HL-60 (cell line): Measurements from ENCODE around the gene COMP.

ENCODE experiments used
- DNase-seq, 2 experiments: peaks; one replicate each; pipeline ENCODE4 v3.0.0-alpha.2; 2010 to 2020; ENCODE audit warnings: low read depth in 1 of 2, low spot score in 1 of 2
- H3K27ac ChIP-seq: fragments of 250-450 bp; sonication (Bioruptor Pico); replicated peaks from 2 replicates; pipeline ENCODE4 v1.5.1; 2020; ENCODE audit warnings: mild to moderate bottlenecking, moderate library complexity
- H3K27me3 ChIP-seq: fragments of 250-450 bp; sonication (Bioruptor Pico); 2 replicates; pipeline ENCODE4 v1.5.1; 2021; ENCODE audit warnings: mild to moderate bottlenecking, moderate library complexity; ENCODE audit not compliant: insufficient read depth, poor library complexity, severe bottlenecking
- H3K4me3 ChIP-seq: replicated peaks from 2 replicates; pipeline ENCODE4 v1.5.1; 2011; ENCODE audit warnings: mild to moderate bottlenecking, control low read depth, low read length; ENCODE audit not compliant: insufficient read depth
- GABPA ChIP-seq: IDR thresholded peaks from 2 replicates; pipeline ENCODE4 v1.6.1; 2012; ENCODE audit warnings: low read depth
- POLR2AphosphoS5 ChIP-seq: IDR thresholded peaks from 2 replicates; pipeline ENCODE4 v1.6.1; 2012; ENCODE audit warnings: low read depth
- SPI1 ChIP-seq: IDR thresholded peaks from 2 replicates; pipeline ENCODE4 v1.6.1; 2012; ENCODE audit warnings: low read depth, mild to moderate bottlenecking, borderline replicate concordance
- long read RNA-seq: library from polyadenylated mRNA; unstranded; transcript quantifications from one replicate; pipeline ENCODE4 v2.0.0, GENCODE V29; 2020
- TF ChIP-seq, protein P1 (sequence below): IDR thresholded peaks from 2 replicates; pipeline ENCODE4 v1.6.1; 2012; ENCODE audit warnings: low read depth; ENCODE audit not compliant: insufficient replicate concordance
- TF ChIP-seq, protein P2 (sequence below): IDR thresholded peaks from one replicate; pipeline ENCODE4 v1.5.1; 2011; ENCODE audit warnings: low read length, control low read depth, inconsistent platforms; ENCODE audit not compliant: insufficient read depth

Gene COMP
- long read RNA-seq, result 0 reads

DNA sequence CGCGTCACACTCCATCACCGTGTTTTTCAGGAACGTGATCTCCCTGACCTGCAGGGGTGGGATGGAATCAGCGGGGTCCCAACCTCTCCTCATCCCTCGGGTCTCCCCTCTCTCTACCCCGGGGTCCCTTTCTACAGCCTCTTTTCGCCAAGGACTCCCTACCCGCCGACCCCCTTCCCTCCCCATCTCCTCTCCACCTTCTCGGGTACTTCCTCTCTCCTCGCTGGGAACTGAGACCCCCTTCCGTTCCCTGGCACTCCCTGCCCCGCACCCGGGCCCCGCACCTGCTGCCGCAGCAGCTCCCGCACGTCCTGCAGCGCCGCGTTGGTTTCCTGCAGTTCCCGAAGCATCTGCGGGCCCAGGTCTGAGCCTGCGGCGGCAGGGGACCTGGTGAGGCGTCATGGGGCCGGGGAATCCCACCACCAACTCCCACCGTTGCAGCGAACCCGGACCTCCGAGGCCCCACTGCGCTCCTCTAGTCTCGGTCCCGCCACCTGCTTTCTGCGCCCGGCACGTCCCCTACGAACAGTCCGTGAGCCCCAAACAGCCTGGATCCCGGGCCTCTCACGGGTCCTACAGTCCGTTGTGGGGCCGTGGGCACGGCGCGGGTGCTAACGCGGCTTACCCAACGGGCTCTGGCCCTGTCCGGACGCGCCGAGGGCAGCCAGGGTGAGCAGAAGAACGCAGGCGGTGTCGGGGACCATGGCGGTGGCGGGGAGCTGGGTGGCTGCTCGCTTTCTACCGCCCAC, at the start of gene COMP:
Gene COMP, minus strand, starts transcription at position 740 of the 749 bp plus-strand sequence. Its CDS starts 36 bp downstream, at position 704.
- peaks cover 75% of the 10 kb centered on the region for H3K27me3 ChIP-seq
- no peak for DNase-seq

DNA sequence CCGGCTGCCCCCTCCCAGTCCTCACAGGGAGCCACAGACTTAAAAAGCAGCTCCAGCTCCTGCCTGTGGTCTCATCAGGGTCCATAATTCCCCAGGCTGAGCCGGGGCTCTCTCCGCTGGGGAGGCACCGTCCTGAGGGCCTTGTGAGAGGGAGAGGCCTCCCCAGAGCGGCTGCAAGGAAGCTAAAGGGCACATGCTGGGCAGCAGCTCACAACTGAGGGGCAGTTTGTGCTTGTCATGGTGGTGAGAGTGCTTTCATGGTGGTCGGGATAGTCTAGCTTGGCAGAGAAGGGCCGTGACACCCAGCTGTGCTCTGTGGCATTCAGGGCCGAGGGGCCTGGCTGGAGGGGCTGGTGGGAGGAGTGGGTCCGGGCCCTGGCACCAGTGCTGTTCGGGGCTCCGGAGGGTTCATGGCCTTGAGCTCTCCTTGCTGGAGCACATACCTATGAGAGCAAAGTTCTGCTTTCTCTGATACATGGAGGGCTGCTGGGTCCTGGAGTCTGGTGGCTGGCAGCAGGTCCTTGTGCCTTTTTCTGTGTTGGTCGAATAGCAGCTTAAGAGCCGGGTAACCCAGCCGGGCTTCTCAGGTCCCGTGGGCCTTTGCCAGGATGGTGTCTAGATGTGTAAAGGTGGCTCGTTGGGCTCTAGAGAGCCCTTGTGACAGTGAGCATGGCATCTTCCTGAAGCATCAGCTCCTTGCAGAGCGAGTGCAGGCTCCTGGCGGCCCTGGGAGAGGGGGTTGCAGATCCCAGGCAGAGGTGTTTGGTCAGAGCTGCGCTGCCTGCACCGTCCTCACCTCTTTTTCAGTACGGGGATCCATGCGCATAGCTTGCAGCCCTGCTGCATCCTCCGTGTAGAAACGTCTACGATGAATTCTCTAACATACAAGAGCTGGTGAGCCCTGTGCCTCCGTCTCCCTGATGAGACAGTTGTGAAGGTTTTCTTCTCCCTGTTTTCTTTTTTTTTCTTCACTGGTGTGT, 49.5 kb upstream of the COMP start:
- DNase-seq, result no peak

More for the DNA sequence above, at the start of gene COMP:
- H3K4me3 ChIP-seq, result no peak within 1 kb of the TSS
- TF ChIP-seq SPI1 (no peak), POLR2AphosphoS5 (no peak), GABPA (no peak)
- TF ChIP-seq, protein P1, sequence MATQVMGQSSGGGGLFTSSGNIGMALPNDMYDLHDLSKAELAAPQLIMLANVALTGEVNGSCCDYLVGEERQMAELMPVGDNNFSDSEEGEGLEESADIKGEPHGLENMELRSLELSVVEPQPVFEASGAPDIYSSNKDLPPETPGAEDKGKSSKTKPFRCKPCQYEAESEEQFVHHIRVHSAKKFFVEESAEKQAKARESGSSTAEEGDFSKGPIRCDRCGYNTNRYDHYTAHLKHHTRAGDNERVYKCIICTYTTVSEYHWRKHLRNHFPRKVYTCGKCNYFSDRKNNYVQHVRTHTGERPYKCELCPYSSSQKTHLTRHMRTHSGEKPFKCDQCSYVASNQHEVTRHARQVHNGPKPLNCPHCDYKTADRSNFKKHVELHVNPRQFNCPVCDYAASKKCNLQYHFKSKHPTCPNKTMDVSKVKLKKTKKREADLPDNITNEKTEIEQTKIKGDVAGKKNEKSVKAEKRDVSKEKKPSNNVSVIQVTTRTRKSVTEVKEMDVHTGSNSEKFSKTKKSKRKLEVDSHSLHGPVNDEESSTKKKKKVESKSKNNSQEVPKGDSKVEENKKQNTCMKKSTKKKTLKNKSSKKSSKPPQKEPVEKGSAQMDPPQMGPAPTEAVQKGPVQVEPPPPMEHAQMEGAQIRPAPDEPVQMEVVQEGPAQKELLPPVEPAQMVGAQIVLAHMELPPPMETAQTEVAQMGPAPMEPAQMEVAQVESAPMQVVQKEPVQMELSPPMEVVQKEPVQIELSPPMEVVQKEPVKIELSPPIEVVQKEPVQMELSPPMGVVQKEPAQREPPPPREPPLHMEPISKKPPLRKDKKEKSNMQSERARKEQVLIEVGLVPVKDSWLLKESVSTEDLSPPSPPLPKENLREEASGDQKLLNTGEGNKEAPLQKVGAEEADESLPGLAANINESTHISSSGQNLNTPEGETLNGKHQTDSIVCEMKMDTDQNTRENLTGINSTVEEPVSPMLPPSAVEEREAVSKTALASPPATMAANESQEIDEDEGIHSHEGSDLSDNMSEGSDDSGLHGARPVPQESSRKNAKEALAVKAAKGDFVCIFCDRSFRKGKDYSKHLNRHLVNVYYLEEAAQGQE, result no peak
- TF ChIP-seq, protein P2, sequence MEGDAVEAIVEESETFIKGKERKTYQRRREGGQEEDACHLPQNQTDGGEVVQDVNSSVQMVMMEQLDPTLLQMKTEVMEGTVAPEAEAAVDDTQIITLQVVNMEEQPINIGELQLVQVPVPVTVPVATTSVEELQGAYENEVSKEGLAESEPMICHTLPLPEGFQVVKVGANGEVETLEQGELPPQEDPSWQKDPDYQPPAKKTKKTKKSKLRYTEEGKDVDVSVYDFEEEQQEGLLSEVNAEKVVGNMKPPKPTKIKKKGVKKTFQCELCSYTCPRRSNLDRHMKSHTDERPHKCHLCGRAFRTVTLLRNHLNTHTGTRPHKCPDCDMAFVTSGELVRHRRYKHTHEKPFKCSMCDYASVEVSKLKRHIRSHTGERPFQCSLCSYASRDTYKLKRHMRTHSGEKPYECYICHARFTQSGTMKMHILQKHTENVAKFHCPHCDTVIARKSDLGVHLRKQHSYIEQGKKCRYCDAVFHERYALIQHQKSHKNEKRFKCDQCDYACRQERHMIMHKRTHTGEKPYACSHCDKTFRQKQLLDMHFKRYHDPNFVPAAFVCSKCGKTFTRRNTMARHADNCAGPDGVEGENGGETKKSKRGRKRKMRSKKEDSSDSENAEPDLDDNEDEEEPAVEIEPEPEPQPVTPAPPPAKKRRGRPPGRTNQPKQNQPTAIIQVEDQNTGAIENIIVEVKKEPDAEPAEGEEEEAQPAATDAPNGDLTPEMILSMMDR, result no peak
- no peak within 1 kb of the TSS for H3K27ac ChIP-seq

More for the DNA sequence above, 49.5 kb upstream of the COMP start:
- H3K4me3 ChIP-seq, result no peak overlapping the region
- TF ChIP-seq POLR2AphosphoS5 (no peak), SPI1 (no peak), GABPA (no peak)
- TF ChIP-seq, protein P2, result no peak
- TF ChIP-seq, protein P1, result no peak
- no peaks in the 10 kb centered on the region for H3K27me3 ChIP-seq
- no peak overlapping the region for H3K27ac ChIP-seq
